Epidermal melanocyte (primary cell): ENCODE measurements around the gene SDK1.
"Not testable (repeated sequence)": the region's sequence is repeated elsewhere in the genome, so short reads cannot be mapped to it uniquely, and the experiment has no call there.

Experiments
- DNase-seq: peaks from one replicate; pipeline ENCODE4 v3.0.0; 2011; ENCODE audit warnings: low spot score; ENCODE audit not compliant: insufficient read length

SDK1 gene

DNA sequence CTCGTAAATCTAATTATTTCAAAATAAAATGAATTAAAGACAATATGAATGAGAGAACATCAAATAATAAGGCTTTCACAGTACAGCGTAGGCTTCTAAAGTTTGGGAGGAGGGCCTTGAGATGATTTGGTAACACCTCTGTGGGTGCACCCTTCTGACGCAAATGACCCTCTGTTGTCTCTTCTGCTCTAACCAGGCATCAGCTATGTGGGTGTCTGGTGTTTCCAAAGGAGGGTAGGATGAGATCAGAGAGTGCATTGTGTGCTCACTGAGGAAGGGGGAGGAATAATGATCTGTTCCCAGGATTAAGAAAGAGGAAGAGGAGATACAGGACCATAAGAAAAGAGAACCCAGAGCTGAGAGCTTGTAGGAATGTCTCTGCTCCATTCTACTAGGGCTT, 420.4 kb downstream of the SDK1 start:
- no peak for DNase-seq

DNA sequence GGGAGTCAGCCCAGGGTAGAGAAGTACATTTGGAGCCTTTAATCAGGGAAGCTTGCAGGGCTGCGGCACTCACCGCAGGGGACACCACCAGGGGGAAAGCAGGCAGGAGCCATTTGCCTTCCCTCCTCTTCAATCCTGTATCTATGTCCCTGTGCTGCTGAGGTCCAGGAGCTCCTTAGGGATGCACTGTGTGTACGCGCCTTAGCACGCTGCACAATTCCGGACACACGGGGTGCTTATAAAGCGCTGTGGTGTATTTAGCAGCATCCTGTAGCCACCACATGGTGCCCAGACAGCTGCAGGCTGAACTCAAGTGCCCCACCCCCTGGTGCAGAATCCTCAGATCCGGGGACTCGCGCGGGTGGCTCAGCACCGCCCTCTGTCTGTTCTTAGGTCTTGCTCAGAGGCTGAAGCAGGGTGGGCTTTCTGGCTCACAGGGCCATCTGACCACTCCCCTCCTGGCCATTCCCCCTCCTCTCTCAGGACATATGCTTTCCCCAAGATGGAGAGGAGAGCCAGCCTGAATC, 421.4 kb downstream of the SDK1 start:
- DNase-seq, result no peak

DNA sequence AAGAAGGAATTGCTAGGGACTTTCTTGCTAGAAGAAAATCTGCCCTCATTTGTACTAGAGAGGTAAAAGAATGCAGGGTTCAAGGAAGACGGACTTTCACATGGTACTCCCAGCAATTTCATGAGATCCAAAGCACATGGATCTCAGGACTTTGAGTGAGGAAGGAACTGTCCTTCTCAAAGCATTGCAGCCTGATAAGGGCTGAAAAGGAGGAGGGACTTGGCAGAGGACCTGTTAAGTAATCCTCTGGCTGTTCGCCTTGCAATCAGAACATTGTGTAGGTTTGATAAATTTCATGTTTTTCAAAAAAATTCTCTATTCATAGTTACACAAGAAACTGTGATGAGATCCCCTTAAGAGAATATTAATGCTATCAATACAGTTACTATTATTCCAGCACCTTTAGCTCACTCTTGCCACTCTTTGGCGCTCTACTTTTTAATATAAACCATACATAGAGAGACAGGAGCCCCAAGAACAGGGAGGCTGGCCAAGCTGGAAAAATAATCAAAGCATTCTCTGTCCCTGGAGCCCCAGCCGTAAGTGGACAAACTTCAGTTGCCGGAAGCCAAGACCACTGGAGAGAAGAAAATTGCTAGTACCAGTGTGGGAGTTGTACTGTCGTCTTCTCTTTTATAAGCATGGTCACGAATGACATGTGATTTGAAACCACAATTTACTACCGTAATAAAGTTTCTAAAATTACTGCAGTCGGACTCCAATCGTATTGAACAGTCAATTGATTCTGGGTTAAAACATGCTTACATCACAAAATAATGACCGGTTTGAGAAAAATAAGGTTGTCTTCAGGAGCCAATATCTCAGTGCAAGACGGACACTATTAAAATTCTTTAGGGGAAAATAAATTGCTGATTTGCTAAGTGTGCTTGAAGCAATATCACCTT, 424.4 kb downstream of the SDK1 start:
- peak; percentile 27 for DNase-seq

DNA sequence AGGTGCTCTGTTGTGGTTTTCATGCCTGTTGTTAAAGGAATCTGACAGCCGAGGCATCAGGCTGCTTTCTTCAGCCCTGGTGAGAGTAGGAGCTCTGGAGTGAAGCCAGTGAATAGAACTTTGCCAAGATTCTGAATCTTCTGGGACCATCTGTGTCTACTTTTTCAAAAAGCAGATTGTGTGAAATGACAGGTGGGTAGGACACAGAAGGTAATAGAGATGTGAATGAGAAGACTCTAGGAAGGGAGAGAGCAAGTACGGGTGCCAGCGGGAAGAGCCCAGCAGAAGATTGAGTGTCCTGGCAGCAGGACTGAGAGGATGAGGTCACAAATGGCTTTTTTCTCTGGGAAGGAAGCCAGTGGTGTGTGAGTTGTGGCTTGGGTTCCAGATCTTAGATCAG, 429.2 kb downstream of the SDK1 start:
- no peak for DNase-seq

DNA sequence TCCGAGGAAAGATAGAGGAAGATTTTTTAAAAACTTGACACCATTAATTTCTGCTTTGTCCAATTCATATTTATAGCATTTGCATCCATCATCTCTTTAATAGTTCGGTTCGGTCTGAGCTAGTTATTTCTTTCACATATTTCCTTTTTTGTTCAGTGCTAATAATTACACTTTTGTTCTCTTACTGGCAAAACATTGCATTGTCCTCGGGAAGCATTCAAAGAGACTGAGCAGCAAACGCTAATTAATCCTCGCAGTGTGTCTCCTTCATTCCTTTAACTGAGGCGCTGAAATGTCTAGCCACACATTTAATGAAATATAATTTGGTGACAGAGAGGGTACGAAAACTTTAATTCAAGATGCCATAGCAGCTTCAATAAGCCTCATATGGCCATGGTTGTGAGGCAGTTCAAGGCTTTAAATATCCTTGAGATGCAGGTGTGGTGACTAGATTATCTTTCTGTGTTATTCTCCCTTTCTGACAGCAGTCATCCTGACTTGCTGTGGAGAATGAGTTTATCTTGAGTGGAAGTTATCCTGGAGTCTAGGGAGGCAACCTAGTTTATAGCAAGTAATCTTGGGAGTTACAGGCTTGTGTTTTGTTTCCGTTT, 431.4 kb downstream of the SDK1 start:
- no peak for DNase-seq

DNA sequence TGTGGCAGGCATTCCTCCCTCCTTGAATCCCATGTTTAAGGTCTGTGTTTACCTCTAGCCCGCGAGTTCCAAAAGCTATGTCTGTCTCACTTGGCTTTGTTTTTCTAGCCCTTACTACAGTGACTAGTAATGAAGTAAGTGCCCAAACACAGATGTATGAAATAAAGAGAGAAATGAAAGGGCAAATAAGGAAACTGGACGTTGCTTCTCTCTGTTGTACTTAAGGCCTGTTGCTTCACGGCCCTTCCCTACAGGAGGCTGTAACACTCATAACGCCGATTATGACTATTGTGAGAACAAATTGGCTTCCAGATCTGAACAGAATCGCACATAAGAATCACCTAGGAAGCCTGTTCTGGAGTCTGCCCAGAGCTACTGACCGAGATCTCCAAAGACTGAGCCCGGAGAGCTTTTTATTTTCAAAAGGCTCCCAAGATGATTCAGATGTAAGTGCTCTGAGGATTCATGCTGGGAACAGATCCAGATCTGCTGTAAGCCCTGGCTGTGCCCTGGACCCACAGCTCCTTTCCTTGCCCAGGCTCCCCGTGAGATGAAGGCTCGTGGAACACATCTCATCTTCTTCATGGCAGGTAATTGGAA, 432.6 kb downstream of the SDK1 start:
- DNase-seq, result no peak

DNA sequence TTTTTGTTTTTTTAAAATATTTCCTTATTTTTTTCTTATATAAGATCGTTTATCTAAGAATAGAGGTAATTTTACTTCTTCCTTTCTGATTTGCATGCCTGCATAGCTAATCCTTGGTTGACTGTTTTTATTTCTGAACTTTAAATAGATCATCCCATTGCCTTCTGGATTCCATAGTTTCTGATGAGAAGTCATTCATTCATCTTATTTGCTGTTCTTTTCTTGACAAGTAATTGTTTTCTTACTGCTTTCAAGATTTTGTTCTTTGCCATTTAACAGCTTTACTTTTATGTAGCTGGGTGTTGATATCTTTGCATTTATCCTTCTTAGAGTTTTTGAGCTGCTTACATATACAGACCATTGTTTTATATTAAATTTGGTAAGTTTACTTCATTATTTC, 437.9 kb downstream of the SDK1 start:
- DNase-seq, result no peak

DNA sequence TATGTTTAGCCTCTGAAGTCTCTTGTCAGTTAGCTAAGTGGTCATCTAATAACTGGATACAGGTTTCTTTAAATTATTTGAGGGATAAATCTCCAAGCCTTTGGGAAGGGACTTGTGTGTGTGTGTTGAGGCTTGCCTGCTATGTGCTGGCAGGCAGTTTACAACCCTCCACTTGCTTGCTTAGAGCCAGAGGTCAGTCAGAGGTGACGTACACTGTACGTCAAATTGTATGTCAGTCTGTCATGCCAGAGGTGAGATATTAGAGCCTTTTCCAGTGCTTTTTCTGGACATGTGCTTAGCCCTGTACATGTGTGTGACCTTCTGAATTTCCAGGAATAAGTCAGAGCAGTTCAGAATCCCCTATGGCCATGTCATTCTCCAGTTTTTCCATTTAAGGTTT, 438.9 kb downstream of the SDK1 start:
- no peak for DNase-seq

DNA sequence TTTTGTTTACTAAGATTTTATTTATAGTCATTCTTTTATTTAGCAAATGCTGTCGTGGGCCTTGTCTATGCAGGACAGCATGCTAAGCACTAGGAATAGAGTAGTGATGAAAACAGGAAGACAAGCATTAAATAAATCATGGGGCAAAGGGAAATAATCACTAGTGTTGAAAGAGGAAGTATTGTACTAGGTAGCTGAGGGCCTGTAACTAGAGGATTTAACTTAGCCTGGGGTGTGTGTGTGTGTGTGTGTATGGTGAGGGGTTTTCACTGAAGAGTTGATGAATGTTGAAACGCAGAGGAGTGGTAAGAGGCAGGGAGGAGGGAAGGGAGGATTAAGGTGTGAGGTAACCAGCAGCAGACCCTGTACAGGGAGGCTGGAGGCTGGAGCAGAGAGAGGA, 446.4 kb downstream of the SDK1 start:
- no peak for DNase-seq

DNA sequence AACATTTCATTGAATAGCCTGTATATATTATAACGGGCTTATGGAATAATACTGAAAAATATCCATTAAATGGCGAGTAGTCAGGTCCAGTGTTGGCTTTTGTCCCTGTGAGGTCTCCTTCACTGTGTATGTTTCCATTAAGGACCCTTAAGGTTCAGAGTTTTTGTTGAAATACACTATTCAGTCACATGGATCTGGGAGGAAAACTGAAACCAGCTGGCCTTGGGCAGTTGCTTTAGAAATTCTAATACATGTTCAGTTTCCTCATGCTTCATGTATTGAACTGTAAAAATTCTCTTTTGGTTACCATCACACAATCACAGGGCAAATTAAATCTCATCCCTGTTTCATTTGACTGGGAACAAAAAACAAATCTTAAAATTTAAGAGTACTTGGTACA, 447.3 kb downstream of the SDK1 start:
- no peak for DNase-seq

DNA sequence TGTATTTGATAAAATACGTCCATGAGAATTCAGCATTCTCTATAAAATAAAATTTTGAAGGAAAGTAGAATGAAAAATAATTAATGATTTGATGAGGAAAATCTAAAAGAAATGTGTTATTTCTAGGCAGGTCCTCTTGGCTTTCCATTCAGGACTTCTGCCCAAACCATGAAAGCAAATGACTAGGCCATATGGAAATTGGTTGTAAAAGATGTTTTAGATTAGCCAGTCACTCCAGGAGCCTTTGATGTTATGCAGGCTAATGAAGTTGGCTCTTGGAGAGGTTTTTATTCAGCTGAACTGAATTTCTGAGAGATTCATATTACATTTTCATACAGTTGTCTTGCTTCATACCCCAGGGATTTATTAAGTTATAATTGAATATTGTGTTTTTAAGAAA, 452.8 kb downstream of the SDK1 start:
- DNase-seq, result no peak

DNA sequence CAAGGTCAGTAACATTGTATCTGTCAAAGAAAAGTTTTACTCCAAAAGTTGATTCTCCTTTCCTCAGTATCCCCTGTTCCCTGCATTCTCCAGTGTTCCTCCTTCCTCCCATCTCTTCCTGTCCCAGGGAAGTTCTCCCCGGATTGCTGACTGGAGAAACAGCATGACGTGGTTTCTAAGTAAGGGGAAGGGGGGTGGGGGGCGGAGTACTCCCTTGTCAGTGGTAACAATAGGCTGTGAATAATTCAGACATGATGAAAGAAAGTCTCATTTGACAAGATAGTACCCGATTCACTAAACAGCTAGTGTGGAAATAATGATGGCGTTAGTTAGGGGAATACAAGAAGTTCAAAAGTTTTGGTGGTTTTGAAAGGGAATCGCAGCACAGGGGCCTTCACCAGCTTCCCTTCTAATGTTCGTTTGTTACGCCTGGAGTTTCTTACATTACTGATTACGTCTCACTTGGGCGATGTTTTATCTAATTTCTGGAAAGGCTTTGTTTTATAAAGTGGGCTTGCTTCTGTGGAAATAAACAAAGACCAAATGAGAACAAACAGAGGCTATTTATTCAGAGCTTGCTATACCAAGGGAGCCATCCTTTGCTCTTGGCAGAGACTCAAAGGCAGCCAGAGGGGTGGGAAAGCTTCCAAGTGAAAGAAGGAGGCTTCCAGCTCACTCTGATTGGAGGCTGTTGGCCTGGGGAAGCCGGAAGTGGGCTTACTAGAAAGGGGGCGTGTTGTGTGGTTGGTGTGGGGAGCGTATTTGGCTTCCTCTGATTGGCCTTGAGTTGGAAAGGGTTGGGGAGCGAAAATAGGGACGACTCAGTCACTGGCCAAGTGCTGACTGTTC, 453.7 kb downstream of the SDK1 start:
- DNase-seq, result peak; percentile 46

DNA sequence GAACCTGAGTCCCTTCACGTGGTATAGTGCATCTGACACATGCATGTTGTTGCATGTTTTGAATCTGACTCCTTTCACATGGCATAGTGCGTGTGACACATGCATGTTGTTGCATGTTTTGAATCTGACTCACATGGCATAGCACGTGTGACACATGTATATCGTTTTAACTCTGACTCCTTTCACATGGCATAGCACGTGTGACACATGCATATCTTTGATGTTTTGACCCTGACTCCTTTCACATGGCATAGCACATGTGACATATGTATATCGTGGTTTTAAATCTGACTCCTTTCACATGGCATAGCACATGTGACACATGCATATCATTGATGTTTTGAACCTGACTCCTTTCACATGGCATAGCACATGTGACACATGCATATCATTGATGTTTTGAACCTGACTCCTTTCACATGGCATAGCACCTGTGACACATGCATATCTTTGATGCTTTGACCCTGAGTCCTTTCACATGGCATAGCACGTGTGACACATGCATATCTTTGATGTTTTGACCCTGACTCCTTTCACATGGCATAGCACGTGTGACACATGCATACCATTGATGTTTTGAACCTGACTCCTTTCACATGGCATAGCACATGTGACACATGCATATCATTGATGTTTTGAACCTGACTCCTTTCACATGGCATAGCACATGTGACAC, 454.9 kb downstream of the SDK1 start:
- DNase-seq, result not testable (repeated sequence)

DNA sequence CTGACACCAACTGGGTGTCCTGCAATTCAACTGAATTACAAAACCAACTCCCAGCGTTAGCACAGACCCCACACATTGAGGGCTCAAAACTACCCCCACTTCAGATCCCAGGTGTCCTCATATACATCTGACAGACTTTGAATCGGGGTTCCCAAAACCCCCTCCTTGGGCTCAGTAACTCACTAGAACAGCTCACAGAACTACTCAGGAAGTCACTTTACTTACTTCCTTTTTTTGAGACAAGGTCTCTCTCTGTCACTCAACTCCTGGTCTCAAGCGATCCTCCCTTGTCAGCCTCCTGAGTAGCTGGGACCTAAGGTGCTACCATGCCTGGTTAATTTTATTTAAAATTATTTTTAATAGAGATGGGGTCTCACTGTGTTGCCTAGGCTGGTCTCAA, 456.0 kb downstream of the SDK1 start:
- DNase-seq, result no peak

DNA sequence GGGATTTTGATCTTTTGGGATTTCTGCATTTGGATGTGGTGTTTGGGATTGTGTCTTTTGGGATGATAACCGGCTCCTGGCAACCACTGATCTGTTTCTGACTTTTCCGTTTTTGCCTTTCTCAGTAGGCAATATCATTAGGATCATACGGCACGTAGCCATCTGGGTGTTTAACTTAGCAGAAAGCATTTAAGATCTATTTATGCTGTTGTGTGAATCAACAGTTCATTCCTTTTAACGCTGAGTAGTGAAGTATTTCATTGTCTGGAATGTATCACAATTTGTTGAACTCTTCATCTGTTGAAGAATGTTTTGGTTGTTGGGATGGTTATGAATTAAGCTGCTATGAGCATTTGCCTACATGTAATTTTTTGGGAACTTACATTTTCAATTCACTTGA, 459.6 kb downstream of the SDK1 start:
- no peak for DNase-seq

DNA sequence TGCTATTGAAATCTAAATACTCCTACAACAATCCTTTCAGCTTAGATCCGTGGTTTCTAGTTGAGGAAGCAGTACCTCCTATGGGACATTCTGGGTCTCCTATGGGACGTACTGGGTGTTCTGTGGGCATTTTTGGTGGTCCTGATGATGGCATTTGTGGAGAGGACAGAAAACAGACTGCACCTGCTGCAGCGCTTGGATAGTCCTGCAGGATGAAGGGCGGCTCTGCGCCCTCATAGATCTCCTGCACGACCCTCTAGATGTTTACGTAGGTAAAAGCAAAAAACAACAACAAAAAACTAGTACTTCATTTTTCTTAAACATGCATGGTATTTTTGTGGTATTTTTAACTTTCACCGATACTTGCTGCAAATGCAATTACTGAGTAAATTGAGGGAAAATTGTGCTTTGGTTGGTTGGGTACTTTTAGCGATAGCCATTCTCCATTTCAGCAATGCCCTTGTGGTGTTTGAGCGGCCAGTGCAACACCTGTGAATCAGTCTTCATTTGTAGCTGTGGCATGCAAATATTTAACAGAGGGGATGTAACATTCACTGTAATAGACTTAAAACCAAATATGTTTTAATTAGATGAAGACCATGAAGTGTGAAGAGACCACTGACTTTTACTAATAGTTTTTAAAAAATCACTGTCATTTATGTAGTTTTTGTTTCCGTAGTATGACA, 461.2 kb downstream of the SDK1 start:
- DNase-seq, result no peak

DNA sequence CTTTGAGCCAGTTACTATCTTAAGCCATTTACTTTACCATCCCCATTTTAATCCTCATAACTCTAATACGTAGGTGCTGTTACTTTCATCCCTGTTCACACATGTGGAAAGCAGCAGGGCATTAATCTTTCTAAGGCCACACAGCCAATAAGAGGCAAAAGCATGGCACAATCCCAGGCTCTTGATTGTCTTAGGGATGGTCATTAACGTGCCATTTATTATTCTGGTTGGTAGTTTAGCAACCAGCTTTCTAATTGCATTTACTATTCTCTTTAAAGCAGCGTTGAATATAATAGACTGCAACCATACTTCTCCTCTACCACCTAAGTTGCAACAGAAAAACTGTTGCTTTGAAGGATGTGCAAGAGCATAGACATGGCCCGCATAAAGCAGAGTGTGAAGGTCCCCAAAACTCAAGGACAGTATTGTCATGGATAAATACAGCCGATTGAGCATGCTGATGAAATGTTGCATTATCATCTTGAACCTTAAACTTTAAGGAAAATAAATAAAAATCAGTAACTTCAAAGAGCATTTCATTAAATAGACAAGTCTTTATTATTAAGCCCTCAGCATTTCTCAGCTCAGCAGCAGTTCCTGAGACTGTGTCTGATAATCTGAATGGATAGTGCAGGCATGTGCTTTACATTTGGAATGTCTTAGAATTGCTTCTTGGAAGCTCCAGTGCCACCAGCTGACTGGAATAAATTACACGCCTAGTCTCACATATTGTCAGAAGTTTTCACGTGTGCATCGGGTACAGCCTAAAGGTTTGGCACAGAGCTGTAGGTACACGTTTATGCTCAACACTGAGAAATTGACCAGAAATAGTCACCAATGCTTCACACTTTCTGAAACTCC, 467.1 kb downstream of the SDK1 start:
- DNase-seq, result no peak

DNA sequence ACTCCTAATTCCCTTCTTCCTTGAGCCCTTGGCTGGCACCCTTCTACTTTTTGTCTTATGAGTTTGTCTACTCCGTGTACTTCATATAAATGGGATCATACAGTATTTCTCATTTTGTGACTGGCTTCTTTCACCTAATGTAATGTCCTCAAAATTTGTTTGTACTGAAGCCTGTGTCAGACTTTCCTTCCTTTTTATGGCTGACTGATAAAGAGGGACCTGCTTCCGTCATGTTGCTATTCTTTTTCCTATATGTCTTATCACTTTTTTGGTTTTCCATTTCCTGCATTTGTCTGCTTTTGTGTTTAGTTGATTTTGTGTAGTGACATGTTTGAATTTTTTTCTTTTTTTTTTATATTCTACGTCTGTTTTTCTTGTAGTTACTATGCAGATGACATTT, 470.9 kb downstream of the SDK1 start:
- DNase-seq, result no peak

DNA sequence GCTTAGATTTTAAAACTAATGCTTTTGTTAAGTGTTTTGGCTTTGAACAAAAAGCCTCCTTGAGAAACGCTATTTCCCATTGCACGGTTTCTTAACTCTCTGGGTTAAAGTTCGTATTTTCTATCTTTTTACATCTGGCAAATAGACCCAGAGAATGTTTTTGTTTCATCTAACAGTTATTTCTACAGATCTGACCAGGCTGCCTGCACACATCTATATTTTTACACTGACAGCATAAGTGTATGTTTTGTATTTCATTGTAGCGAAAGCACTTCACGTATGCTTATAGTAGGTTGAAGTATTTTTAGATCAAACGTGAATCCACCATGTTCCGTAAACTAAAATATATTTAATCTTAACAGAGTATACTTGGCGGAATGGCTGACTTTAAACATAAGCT, 477.3 kb downstream of the SDK1 start:
- DNase-seq, result no peak
